ENCODE measurements around the gene EIF4H. TPM values are rescaled to one million over a fixed set of nuclear protein-coding genes. Genes with fewer than 3 reads are reported as not detected.

EIF4H gene
- total and polyA plus RNA-seq, 2 donors (not counting 3 experiments of a cell fraction or from before 2014, with no cell fraction given) = 406 to 415 TPM

DNA sequence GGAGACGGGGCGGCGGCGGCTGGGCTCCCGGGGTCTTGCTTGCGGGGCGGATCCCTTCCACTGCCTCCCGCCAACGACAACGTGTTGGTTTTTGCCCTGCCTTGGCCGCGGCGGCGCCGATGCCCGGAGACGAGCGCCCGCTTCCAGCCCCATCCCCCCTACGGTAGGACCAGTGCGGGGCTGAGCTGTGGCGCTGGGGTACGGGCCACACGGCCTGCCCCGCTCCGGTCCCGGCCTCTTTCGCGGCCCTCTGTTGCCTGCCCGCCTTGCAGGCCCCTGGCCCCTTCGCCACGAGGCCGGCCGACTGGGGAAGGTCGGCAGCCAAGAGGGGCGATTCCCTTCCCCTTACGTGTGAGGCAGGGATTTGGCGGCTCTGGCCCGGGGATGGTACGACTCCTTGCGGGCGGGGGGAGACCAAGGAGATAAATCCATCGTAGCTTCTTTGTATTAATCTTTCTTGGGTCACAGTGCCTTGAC lies 488 bp downstream of the EIF4H start:
- peak; percentile 69 for DNase-seq (ENCODE audit: low read depth, low spot score)
- peak overlapping the region; percentile 85 for H3K4me2 ChIP-seq (ENCODE audit: insufficient read depth, low read length)
- ChIA-PET CTCF (interaction anchor here (0.6 to 2.5 kb wide), 7 partner anchors 9 to 91 kb away, joined by 3 to 14 read pairs (median 5); partner anchors contain the start of gene LIMK1), POLR2A (interaction anchor here (0.7 to 1.0 kb wide), 2 partner anchors 13 to 60 kb away, joined by 3 read pairs; no protein-coding TSS in a partner anchor)
- peak overlapping the region; percentile 99 for H3K9ac ChIP-seq (replicated peaks; ENCODE audit: extremely low read depth, insufficient read depth, low read length)
- H4K20me1 ChIP-seq (replicated peaks; ENCODE audit: control insufficient read depth, extremely low read depth, insufficient read depth, low read length) = peaks cover 2% of the 10 kb centered on the region
- intact Hi-C loops (cut with micrococcal nuclease) = loop anchor here (1.0 to 5.0 kb wide), 5 partner anchors 11 to 108 kb away; partner anchors contain the start of gene LIMK1
- H3K9me1 ChIP-seq (replicated peaks; ENCODE audit: control insufficient read depth, extremely low read depth, insufficient read depth, low read length) = no peaks in the 10 kb centered on the region
- no peaks in the 10 kb centered on the region for H3K36me3 ChIP-seq (ENCODE audit: control insufficient read depth in 2 of 2, extremely low read depth in 1 of 2, insufficient read depth in 2 of 2, low read length in 2 of 2)
- peak overlapping the region; percentile 72 to 98 (median 95) for H3K4me3 ChIP-seq (replicated peaks in 1 of 3; ENCODE audit: insufficient read depth in 1 of 3, low read depth in 1 of 3, low read length in 3 of 3)
- BruUV-seq (replicated peaks) = no TSS peak
- no peak for TF ChIP-seq JUN (IDR thresholded peaks at IDR 0.05; ENCODE audit: borderline replicate concordance, insufficient read depth, insufficient read length, low read depth)
- peaks cover 33% of the 10 kb centered on the region for H3K4me1 ChIP-seq (ENCODE audit: control insufficient read depth, extremely low read depth, insufficient read depth, low read length)
- no peak overlapping the region for H2AFZ ChIP-seq (ENCODE audit: low read depth, low read length)
- peak overlapping the region; percentile 84 for H3K27ac ChIP-seq (ENCODE audit: insufficient read depth, low read depth, low read length)
- dilution Hi-C loops (cut with MboI; ENCODE audit: extremely low pct_ligation_motif_present, low sequenced_read_pairs) = no loop called here
- H3K27me3 ChIP-seq (ENCODE audit: control insufficient read depth in 2 of 2, insufficient read depth in 2 of 2, low read length in 2 of 2) = no peaks in the 10 kb centered on the region
- H3K9me3 ChIP-seq (replicated peaks; ENCODE audit: control insufficient read depth, insufficient read depth, low read length) = no peaks in the 10 kb centered on the region
- FAIRE-seq = no peak
- H3K79me2 ChIP-seq (ENCODE audit: control insufficient read depth, insufficient read depth, low read length) = peaks cover 54% of the 10 kb centered on the region

DNA sequence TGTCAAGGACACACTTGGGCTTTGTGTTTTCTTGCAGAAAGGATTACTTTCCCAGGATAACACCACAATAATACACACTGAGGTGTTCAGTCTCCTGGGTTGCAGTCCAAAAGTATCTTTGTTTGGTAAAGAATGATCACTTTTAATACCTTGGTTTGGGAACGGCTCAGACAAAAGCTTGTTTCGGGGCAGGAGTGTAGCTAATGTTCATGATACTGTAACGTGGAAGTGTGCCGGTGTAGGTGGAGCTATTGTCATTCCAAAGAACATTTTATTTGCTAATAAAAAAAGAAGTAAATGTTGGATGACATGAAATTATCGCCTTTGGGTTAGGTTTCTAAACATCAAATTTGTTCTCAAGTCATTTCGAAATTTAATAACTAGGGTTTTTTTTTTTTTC lies 1.2 kb downstream of the EIF4H start:
- Histone ChIP-seq H3K79me2 (ENCODE audit: control insufficient read depth, insufficient read depth, low read length) (peaks cover 61% of the 10 kb centered on the region), H3K4me1 (ENCODE audit: control insufficient read depth, extremely low read depth, insufficient read depth, low read length) (peaks cover 33% of the 10 kb centered on the region), H3K4me3 (replicated peaks in 1 of 3; ENCODE audit: insufficient read depth in 1 of 3, low read depth in 1 of 3, low read length in 3 of 3) (peak overlapping the region; percentile 72 to 98 (median 95)), H3K9me3 (replicated peaks; ENCODE audit: control insufficient read depth, insufficient read depth, low read length) (no peaks in the 10 kb centered on the region), H4K20me1 (replicated peaks; ENCODE audit: control insufficient read depth, extremely low read depth, insufficient read depth, low read length) (peaks cover 6% of the 10 kb centered on the region), H3K9ac (replicated peaks; ENCODE audit: extremely low read depth, insufficient read depth, low read length) (peak overlapping the region; percentile 99), H3K27ac (ENCODE audit: insufficient read depth, low read depth, low read length) (peak overlapping the region; percentile 84), H3K27me3 (ENCODE audit: control insufficient read depth in 2 of 2, insufficient read depth in 2 of 2, low read length in 2 of 2) (no peaks in the 10 kb centered on the region), H3K36me3 (ENCODE audit: control insufficient read depth in 2 of 2, extremely low read depth in 1 of 2, insufficient read depth in 2 of 2, low read length in 2 of 2) (no peaks in the 10 kb centered on the region), H3K4me2 (ENCODE audit: insufficient read depth, low read length) (peak overlapping the region; percentile 85), H2AFZ (ENCODE audit: low read depth, low read length) (no peak overlapping the region), H3K9me1 (replicated peaks; ENCODE audit: control insufficient read depth, extremely low read depth, insufficient read depth, low read length) (no peaks in the 10 kb centered on the region)
- ChIA-PET POLR2A (interaction anchor here (0.7 kb wide), 2 partner anchors 13 to 35 kb away, joined by 3 read pairs; partner anchors contain the start of gene LAT2), CTCF (interaction anchor here (0.6 to 2.5 kb wide), 7 partner anchors 9 to 81 kb away, joined by 3 to 14 read pairs (median 4); no protein-coding TSS in a partner anchor)
- TSS peak; percentile 41 for BruUV-seq (replicated peaks)
- intact Hi-C loops (cut with micrococcal nuclease) = loop anchor here (2.0 to 5.0 kb wide), 3 partner anchors 81 to 109 kb away; partner anchors contain the start of gene LIMK1
- dilution Hi-C loops (cut with MboI; ENCODE audit: extremely low pct_ligation_motif_present, low sequenced_read_pairs) = no loop called here
- peak; percentile 50 for FAIRE-seq
- no peak for TF ChIP-seq GATA2 (IDR thresholded peaks at IDR 0.05; ENCODE audit: insufficient read depth, insufficient read length, low read depth, low read length)
- TF ChIP-seq POLR2A (IDR thresholded peaks at IDR 0.05; ENCODE audit: low read depth, low read length) = no peak
- no peak for TF ChIP-seq JUN (IDR thresholded peaks at IDR 0.05; ENCODE audit: borderline replicate concordance, insufficient read depth, insufficient read length, low read depth)
- TF ChIP-seq POLR2AphosphoS5 (IDR thresholded peaks at IDR 0.05; ENCODE audit: insufficient read depth, low read depth, low read length) = no peak
- TF ChIP-seq FOS (IDR thresholded peaks at IDR 0.05; ENCODE audit: borderline replicate concordance, insufficient read depth, low read length) = no peak
- TF ChIP-seq MAX (IDR thresholded peaks at IDR 0.05; ENCODE audit: insufficient read depth, insufficient read length) = no peak
- TF ChIP-seq CTCF (IDR thresholded peaks at IDR 0.05; ENCODE audit: extremely low read depth in 1 of 2, insufficient read depth in 1 of 2, low read depth in 1 of 2, low read length in 2 of 2) = no peak
- no peak for TF ChIP-seq EZH2 (IDR thresholded peaks at IDR 0.05; ENCODE audit: borderline replicate concordance, low read depth, low read length, severe bottlenecking)
- TF ChIP-seq MYC (IDR thresholded peaks at IDR 0.05; ENCODE audit: low read depth, low read length) = no peak
- peak; percentile 38 for DNase-seq (ENCODE audit: low read depth, low spot score)
